ENCODE measurements around the gene RHOB. TPM values are rescaled to one million over a fixed set of nuclear protein-coding genes. Genes with fewer than 3 reads are reported as not detected.

RHOB gene
- total RNA-seq, 1 donor from 2014 or later, result 16.1 TPM

DNA sequence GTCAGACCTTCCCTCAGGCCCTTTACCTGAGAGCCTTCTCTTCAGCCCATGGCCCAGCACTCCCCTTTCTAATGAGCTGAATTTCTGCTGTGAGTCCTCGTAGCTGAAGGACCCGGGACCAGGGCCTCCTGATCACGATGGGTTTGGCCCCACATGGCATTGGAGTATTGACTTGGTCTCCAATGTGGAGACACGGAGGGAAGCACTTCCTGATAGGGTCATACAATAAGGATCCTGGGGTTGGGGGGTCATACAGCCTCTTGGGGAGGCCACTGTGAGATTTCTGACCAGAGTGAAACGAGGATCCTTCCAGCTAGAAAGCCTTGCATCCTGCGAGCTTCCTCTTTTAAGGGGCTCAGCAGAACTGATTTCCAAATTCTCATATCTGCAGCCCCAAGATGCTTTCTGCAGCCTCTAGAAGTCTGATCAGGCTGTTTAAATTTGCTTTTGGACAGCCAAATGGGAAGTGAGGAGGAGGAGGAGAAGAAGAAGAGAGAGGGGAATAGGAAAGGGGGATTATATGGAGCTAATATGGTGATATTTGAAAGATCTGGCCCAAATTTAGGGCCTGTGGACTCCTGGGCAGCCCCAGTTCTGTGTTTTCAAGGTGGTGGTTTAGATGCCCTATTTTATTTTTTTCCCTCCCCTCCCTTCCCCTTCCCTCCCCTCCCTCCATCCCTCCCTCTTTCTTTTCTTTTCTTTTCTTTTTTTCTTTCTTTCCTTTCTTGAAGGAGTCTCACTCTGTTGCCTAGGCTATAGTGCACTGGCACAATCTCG is 38.9 kb downstream of the RHOB start:
- no peak overlapping the region for H2AFZ ChIP-seq (replicated peaks)
- Mint-ChIP-seq H3K36me3 (no peaks in the 10 kb centered on the region), H3K27me3 (ENCODE audit: insufficient read depth, low read depth) (peaks cover 11% of the 10 kb centered on the region), H3K4me3 (no peak overlapping the region), H3K27ac (peak overlapping the region; percentile 60), H3K4me1 (peaks cover 63% of the 10 kb centered on the region), H3K9me3 (no peaks in the 10 kb centered on the region)
- H3F3A ChIP-seq (ENCODE audit: low read depth), result peaks cover 33% of the 10 kb centered on the region
- no peak overlapping the region for H3K9ac ChIP-seq
- no peaks in the 10 kb centered on the region for H3K79me2 ChIP-seq (ENCODE audit: low read depth)
- H3K4me3 ChIP-seq, result no peak overlapping the region
- peaks cover 24% of the 10 kb centered on the region for H3K4me1 ChIP-seq
- no peaks in the 10 kb centered on the region for H4K20me1 ChIP-seq (ENCODE audit: low read depth)
- peaks cover 14% of the 10 kb centered on the region for H3K27me3 ChIP-seq
- no peak for DNase-seq (ENCODE audit: low spot score)
- H3K36me3 ChIP-seq, result no peaks in the 10 kb centered on the region
- H3K27ac ChIP-seq, result no peak overlapping the region
- TF ChIP-seq EZH2 (IDR thresholded peaks at IDR 0.05), result no peak
- no peak for TF ChIP-seq EZH2phosphoT487 (IDR thresholded peaks at IDR 0.05)
- TF ChIP-seq, protein P1, sequence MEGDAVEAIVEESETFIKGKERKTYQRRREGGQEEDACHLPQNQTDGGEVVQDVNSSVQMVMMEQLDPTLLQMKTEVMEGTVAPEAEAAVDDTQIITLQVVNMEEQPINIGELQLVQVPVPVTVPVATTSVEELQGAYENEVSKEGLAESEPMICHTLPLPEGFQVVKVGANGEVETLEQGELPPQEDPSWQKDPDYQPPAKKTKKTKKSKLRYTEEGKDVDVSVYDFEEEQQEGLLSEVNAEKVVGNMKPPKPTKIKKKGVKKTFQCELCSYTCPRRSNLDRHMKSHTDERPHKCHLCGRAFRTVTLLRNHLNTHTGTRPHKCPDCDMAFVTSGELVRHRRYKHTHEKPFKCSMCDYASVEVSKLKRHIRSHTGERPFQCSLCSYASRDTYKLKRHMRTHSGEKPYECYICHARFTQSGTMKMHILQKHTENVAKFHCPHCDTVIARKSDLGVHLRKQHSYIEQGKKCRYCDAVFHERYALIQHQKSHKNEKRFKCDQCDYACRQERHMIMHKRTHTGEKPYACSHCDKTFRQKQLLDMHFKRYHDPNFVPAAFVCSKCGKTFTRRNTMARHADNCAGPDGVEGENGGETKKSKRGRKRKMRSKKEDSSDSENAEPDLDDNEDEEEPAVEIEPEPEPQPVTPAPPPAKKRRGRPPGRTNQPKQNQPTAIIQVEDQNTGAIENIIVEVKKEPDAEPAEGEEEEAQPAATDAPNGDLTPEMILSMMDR (IDR thresholded peaks at IDR 0.05), result no peak
- no peak overlapping the region for H3K4me2 ChIP-seq
- no peaks in the 10 kb centered on the region for H3K9me3 ChIP-seq (ENCODE audit: low read depth)

DNA sequence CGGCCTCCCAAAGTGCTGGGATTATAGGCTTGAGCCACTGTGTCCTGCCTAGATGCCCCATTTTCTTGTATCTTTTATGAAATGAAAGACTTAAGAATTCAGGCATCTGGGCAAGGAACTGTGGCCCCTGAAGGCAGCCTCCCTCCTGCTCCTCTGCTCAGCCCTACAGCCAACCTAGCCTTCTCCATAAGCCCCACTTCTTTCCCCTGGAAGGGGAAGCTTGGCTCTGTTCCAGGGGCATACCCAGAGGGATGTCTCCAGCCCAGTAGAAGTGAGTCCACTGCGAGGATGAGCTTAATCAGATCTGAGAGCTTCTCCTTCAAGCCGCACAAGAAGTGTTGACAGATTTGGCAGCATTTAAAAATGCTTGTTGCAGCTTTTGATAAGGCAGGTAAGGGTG is 39.7 kb downstream of the RHOB start:
- Histone ChIP-seq H2AFZ (replicated peaks) (no peak overlapping the region), H4K20me1 (ENCODE audit: low read depth) (no peaks in the 10 kb centered on the region), H3K4me1 (peaks cover 24% of the 10 kb centered on the region), H3K9ac (no peak overlapping the region), H3K27ac (no peak overlapping the region), H3K9me3 (ENCODE audit: low read depth) (no peaks in the 10 kb centered on the region), H3K4me2 (no peak overlapping the region), H3F3A (ENCODE audit: low read depth) (peaks cover 33% of the 10 kb centered on the region), H3K4me3 (no peak overlapping the region), H3K27me3 (peaks cover 14% of the 10 kb centered on the region), H3K79me2 (ENCODE audit: low read depth) (no peaks in the 10 kb centered on the region), H3K36me3 (no peaks in the 10 kb centered on the region)
- Mint-ChIP-seq H3K9me3 (no peaks in the 10 kb centered on the region), H3K4me1 (peaks cover 70% of the 10 kb centered on the region), H3K27me3 (ENCODE audit: insufficient read depth, low read depth) (peaks cover 11% of the 10 kb centered on the region), H3K27ac (peak overlapping the region; percentile 92), H3K36me3 (no peaks in the 10 kb centered on the region), H3K4me3 (no peak overlapping the region)
- no peak for DNase-seq (ENCODE audit: low spot score)
- TF ChIP-seq EZH2 (IDR thresholded peaks at IDR 0.05), result no peak
- TF ChIP-seq, protein P1 (IDR thresholded peaks at IDR 0.05), result no peak

DNA sequence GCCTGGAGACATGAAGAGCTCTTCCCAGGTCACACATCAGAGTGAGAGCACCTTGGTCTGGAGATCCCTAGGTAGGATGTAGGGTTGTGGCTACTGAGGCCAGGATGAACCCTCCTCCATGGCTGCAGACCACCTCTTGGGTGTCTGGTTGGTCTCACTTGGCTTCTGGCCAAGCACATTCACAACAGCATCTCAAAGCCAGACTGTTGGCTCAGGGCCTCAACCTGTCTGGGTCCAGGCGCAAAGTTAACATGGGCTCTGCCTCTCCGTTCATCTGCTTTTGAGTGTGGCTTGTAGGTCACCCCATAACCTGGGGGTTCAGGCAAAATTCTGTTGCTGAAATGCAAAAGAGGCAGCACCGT is 40.1 kb downstream of the RHOB start:
- H3K27me3 ChIP-seq, result peaks cover 11% of the 10 kb centered on the region

More for the DNA sequence above, 40.1 kb downstream of the RHOB start:
- Histone ChIP-seq H3K9ac (no peak overlapping the region), H3K79me2 (ENCODE audit: low read depth) (no peaks in the 10 kb centered on the region), H3K36me3 (no peaks in the 10 kb centered on the region), H3F3A (ENCODE audit: low read depth) (peaks cover 33% of the 10 kb centered on the region), H3K4me2 (peak overlapping the region; percentile 68), H3K4me3 (no peak overlapping the region), H4K20me1 (ENCODE audit: low read depth) (no peaks in the 10 kb centered on the region), H2AFZ (replicated peaks) (no peak overlapping the region), H3K9me3 (ENCODE audit: low read depth) (no peaks in the 10 kb centered on the region), H3K4me1 (peaks cover 24% of the 10 kb centered on the region), H3K27ac (no peak overlapping the region)
- no peak for DNase-seq (ENCODE audit: low spot score)
- Mint-ChIP-seq H3K36me3 (no peaks in the 10 kb centered on the region), H3K27me3 (ENCODE audit: insufficient read depth, low read depth) (peaks cover 11% of the 10 kb centered on the region), H3K9me3 (no peaks in the 10 kb centered on the region), H3K4me1 (peaks cover 73% of the 10 kb centered on the region), H3K4me3 (peak overlapping the region; percentile 66), H3K27ac (peak overlapping the region; percentile 92)
- no peak for TF ChIP-seq EZH2 (IDR thresholded peaks at IDR 0.05)
- TF ChIP-seq, protein P1 (IDR thresholded peaks at IDR 0.05), result no peak
- no peak for TF ChIP-seq EZH2phosphoT487 (IDR thresholded peaks at IDR 0.05)
